Activated T-cell treated with anti-CD3 and anti-CD28 coated beads, Interleukin-2, amount 50 U/mL, for 1 hour (primary cell): ENCODE results near the gene DOLPP1.
"Not testable (repeated sequence)": the region's sequence is repeated elsewhere in the genome, so short reads cannot be mapped to it uniquely, and the experiment has no call there.

Experiments used
- DNase-seq: peaks from one replicate; pipeline ENCODE4 v3.0.0-alpha.2; 2020

DOLPP1 gene

GRCh38 chr9:129095170-129095667, 14.3 kb downstream of the DOLPP1 start:
- no peak for DNase-seq

- DNase-seq = no peak
Observed at GRCh38 chr9:129095908-129096307, 15.0 kb downstream of the DOLPP1 start.

GRCh38 chr9:129097671-129098306, 16.9 kb downstream of the DOLPP1 start:
- no peak for DNase-seq

GRCh38 chr9:129098328-129098727, 17.4 kb downstream of the DOLPP1 start:
- no peak for DNase-seq

GRCh38 chr9:129100383-129101169, 19.7 kb downstream of the DOLPP1 start:
- no peak for DNase-seq

- no peak for DNase-seq
Observed at GRCh38 chr9:129101279-129101678, 20.4 kb downstream of the DOLPP1 start.

GRCh38 chr9:129102095-129102525, 21.2 kb downstream of the DOLPP1 start:
- no peak for DNase-seq

- DNase-seq = no peak
Observed at GRCh38 chr9:129102791-129103594, 22.1 kb downstream of the DOLPP1 start.

GRCh38 chr9:129103595-129103965, 22.7 kb downstream of the DOLPP1 start:
- DNase-seq = no peak

- DNase-seq = no peak
Observed at GRCh38 chr9:129104051-129104450, 23.1 kb downstream of the DOLPP1 start.

GRCh38 chr9:129105857-129106694, 25.2 kb downstream of the DOLPP1 start:
- no peak for DNase-seq

GRCh38 chr9:129107651-129108050, 26.7 kb downstream of the DOLPP1 start:
- no peak for DNase-seq

GRCh38 chr9:129108083-129108804, 27.3 kb downstream of the DOLPP1 start:
- no peak for DNase-seq

- no peak for DNase-seq
Observed at GRCh38 chr9:129108805-129109536, 28.1 kb downstream of the DOLPP1 start.

- peak; percentile 26 for DNase-seq
Observed at GRCh38 chr9:129109537-129109903, 28.6 kb downstream of the DOLPP1 start.

- DNase-seq = peak; percentile 25
Observed at GRCh38 chr9:129109952-129110739, 29.2 kb downstream of the DOLPP1 start.

- DNase-seq = peak; percentile 95
Observed at GRCh38 chr9:129110740-129111527, 30.0 kb downstream of the DOLPP1 start, which contains the start of the genes CRAT and PTPA. Gene CRAT, minus strand, starts transcription at chr9:129110793. Its CDS starts 284 bp downstream, at chr9:129110509. Gene PTPA, plus strand, starts transcription at chr9:129111415. Its CDS starts 186 bp downstream, at chr9:129111601.

- peak; percentile 32 for DNase-seq
Observed at GRCh38 chr9:129111528-129112151, 30.7 kb downstream of the DOLPP1 start.

- not testable (repeated sequence) for DNase-seq
Observed at GRCh38 chr9:129112526-129112925, 31.6 kb downstream of the DOLPP1 start.
